Measurements from ENCODE around the gene MGRN1.

MGRN1 gene

DNA sequence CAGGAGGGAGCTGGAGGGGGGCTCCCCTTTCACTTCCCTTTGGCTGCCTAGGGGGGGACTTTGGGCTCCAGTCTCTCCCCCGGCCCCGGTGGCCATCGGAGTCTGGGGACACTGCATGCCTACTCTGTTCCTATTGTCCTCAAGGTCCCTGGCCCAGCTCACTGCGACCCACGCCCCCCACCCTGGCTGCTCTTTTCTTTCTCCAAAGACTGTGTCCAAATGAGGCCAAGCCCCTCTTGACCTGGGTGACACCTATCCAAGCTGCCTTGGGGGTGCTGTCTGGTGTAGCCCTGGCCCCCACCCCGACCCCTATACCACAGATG is 22.8 kb upstream of the MGRN1 start:
- no peak for TF ChIP-seq POLR2AphosphoS5 (IDR thresholded peaks at IDR 0.05; ENCODE audit: low read depth, low read length)
- no peak for TF ChIP-seq TAF1 (IDR thresholded peaks at IDR 0.05; ENCODE audit: borderline replicate concordance, insufficient read depth, low read length)
- TF ChIP-seq FOXP2 (optimal IDR thresholded peaks at IDR 0.05; ENCODE audit: borderline replicate concordance, extremely low read depth, extremely low read length, insufficient read depth) = no peak
- TF ChIP-seq SIN3A (IDR thresholded peaks at IDR 0.05; ENCODE audit: borderline replicate concordance, insufficient read depth, low read length) = no peak
- TF ChIP-seq REST (IDR thresholded peaks at IDR 0.05; ENCODE audit: insufficient read depth in 1 of 2, low read depth in 2 of 2, low read length in 2 of 2) = no peak

- TF ChIP-seq TAF1 (IDR thresholded peaks at IDR 0.05; ENCODE audit: borderline replicate concordance, insufficient read depth, low read length) = no peak
- no peak for TF ChIP-seq SIN3A (IDR thresholded peaks at IDR 0.05; ENCODE audit: borderline replicate concordance, insufficient read depth, low read length)
- TF ChIP-seq FOXP2 (optimal IDR thresholded peaks at IDR 0.05; ENCODE audit: borderline replicate concordance, extremely low read depth, extremely low read length, insufficient read depth) = no peak
- no peak for TF ChIP-seq POLR2AphosphoS5 (IDR thresholded peaks at IDR 0.05; ENCODE audit: low read depth, low read length)
- no peak for TF ChIP-seq REST (IDR thresholded peaks at IDR 0.05; ENCODE audit: insufficient read depth in 1 of 2, low read depth in 2 of 2, low read length in 2 of 2)
Measured at GRCh38 chr16:4602331-4602730, 22.3 kb upstream of the MGRN1 start.

DNA sequence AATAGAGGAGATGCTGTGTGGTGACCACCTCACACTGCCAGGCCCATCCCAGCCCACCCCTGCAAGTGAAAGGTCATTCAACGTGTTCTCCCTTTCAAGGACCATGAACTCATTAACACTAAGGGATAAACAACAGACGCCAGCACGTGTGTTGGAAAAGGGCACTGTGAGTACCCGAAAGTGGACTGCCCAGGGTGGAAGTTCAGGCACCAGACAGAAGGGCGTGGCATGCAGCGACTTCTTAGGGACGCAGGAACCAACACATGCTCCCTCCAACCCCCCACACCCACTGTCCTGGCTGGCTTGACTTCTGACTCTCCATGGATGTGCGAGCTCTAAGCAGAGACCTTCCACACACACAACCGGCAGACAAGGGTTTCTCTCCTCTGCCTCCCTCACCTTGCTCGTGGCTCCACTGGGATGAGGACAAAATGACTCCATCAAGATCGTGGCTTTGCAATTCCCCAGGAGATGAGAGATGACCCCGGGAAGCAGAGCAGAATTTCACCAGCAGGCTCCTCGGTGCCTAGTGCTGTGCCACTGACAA is 20.9 kb upstream of the MGRN1 start:
- TF ChIP-seq TAF1 (IDR thresholded peaks at IDR 0.05; ENCODE audit: borderline replicate concordance, insufficient read depth, low read length) = no peak

DNA sequence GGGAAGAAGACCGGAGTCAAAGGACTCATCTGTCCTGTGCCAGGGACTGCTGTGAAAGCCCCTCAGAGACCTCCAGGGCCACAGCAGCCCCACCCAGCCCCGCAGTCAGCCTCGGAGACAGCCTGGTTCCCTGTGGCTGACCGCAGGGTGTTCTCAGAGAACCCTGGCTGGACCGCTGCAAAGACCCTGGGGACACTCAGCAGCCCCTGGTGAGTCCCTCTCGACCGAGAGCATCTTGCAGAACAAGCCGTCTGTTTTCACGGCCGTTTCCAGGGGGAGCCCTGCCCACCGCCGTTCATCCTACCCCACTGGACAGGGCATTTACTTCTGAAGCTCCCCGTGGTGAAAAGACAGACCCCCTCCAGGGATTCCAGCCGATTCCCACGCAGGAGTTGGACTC is 20.2 kb upstream of the MGRN1 start:
- TF ChIP-seq REST (IDR thresholded peaks at IDR 0.05; ENCODE audit: insufficient read depth in 1 of 2, low read depth in 2 of 2, low read length in 2 of 2) = no peak
- no peak for TF ChIP-seq FOXP2 (optimal IDR thresholded peaks at IDR 0.05; ENCODE audit: borderline replicate concordance, extremely low read depth, extremely low read length, insufficient read depth)
- TF ChIP-seq POLR2AphosphoS5 (IDR thresholded peaks at IDR 0.05; ENCODE audit: low read depth, low read length) = no peak
- TF ChIP-seq SIN3A (IDR thresholded peaks at IDR 0.05; ENCODE audit: borderline replicate concordance, insufficient read depth, low read length) = no peak
- TF ChIP-seq TAF1 (IDR thresholded peaks at IDR 0.05; ENCODE audit: borderline replicate concordance, insufficient read depth, low read length) = no peak

DNA sequence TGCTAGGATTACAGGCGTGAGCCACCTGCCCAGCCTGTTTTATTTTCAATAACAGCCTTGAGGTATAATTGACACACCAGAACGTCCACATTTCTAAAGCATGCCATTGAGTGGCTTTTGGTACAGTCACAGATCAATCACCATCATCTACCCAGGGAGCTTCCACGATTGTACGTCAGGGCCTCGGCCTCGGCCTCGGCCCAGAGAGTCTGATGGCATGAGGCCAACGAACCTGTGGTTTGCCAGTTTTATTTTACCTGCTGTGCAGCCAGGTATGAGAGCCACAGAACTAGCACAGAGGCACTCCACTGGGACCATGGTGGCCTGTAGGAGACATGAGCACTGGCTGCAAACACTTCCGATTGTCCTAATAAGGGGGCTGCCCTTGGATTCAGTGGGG is 18.3 kb upstream of the MGRN1 start:
- TF ChIP-seq TAF1 (IDR thresholded peaks at IDR 0.05; ENCODE audit: borderline replicate concordance, insufficient read depth, low read length) (no peak), REST (IDR thresholded peaks at IDR 0.05; ENCODE audit: insufficient read depth in 1 of 2, low read depth in 2 of 2, low read length in 2 of 2) (no peak), SIN3A (IDR thresholded peaks at IDR 0.05; ENCODE audit: borderline replicate concordance, insufficient read depth, low read length) (no peak), FOXP2 (optimal IDR thresholded peaks at IDR 0.05; ENCODE audit: borderline replicate concordance, extremely low read depth, extremely low read length, insufficient read depth) (no peak), POLR2AphosphoS5 (IDR thresholded peaks at IDR 0.05; ENCODE audit: low read depth, low read length) (no peak)
